SH-SY5Y (cell line): Measurements from ENCODE around the gene CADM2.

Experiments
- GATA2 ChIP-seq: IDR thresholded peaks from 2 replicates; pipeline ENCODE4 v1.6.1; 2011; ENCODE audit warnings: mild to moderate bottlenecking, low read depth, low read length
- GATA3 ChIP-seq: IDR thresholded peaks from 2 replicates; pipeline ENCODE4 v1.6.1; 2011; ENCODE audit warnings: low read depth, mild to moderate bottlenecking, low read length, moderate library complexity

GRCh38 chr3:84980456-84980855, 21.7 kb downstream of the CADM2 start:
- TF ChIP-seq GATA2 (no peak), GATA3 (no peak)
